GM23338 (cell line): Measurements from ENCODE around the gene MCAM. TPM values are rescaled to one million over a fixed set of nuclear protein-coding genes. Genes with fewer than 3 reads are reported as not detected.
A peak's percentile ranks its signal among the peaks of the same experiment; 100 is the strongest.

ENCODE experiments used
- ATAC-seq: fragments of 200-7000 bp; cut with Tn5 transposase; 3 replicates; pipeline ENCODE4 v1.9.1; 2020
- DNase-seq: peaks from one replicate; pipeline ENCODE4 v3.0.0-alpha.2; 2015; ENCODE audit warnings: low spot score
- H2AFZ ChIP-seq: fragments of 200-600 bp; sonication (generic); 2 replicates; pipeline ENCODE4 v1.8.0; 2016; ENCODE audit warnings: antibody characterized with exemption, mild to moderate bottlenecking, moderate library complexity
- H3F3A ChIP-seq: fragments of 200-600 bp; sonication (generic); replicated peaks from 2 replicates; pipeline ENCODE4 v1.8.0; 2017; ENCODE audit warnings: antibody characterized with exemption, mixed run types, low read depth
- H3K27ac ChIP-seq: fragments of 200-600 bp; sonication (generic); 2 replicates; pipeline ENCODE4 v1.6.1; 2016; ENCODE audit warnings: low read depth
- H3K27me3 ChIP-seq: fragments of 200-600 bp; sonication (generic); 2 replicates; pipeline ENCODE4 v1.8.0; 2016; ENCODE audit warnings: mild to moderate bottlenecking, mixed run types, moderate library complexity; ENCODE audit not compliant: insufficient read depth
- H3K36me3 ChIP-seq: fragments of 200-600 bp; sonication (generic); 2 replicates; pipeline ENCODE4 v1.8.0; 2016; ENCODE audit warnings: mild to moderate bottlenecking; ENCODE audit not compliant: insufficient read depth
- H3K4me1 ChIP-seq: fragments of 200-600 bp; sonication (generic); 2 replicates; pipeline ENCODE4 v1.8.0; 2016; ENCODE audit warnings: mild to moderate bottlenecking, moderate library complexity; ENCODE audit not compliant: insufficient read depth
- H3K4me2 ChIP-seq: fragments of 200-600 bp; sonication (generic); 2 replicates; pipeline ENCODE4 v1.7.1; 2017; ENCODE audit warnings: mixed run types
- H3K4me3 ChIP-seq: fragments of 200-600 bp; sonication (generic); 2 replicates; pipeline ENCODE4 v1.6.1; 2016; ENCODE audit warnings: mixed run types
- H3K79me2 ChIP-seq: fragments of 200-600 bp; sonication (generic); replicated peaks from 2 replicates; pipeline ENCODE4 v1.8.0; 2017; ENCODE audit warnings: mild to moderate bottlenecking; ENCODE audit not compliant: insufficient read depth
- H3K9me2 ChIP-seq: fragments of 200-600 bp; sonication (generic); 2 replicates; pipeline ENCODE4 v1.8.0; 2017; ENCODE audit not compliant: insufficient read depth
- H4K20me1 ChIP-seq: fragments of 200-600 bp; sonication (generic); replicated peaks from 2 replicates; pipeline ENCODE4 v1.8.0; 2017; ENCODE audit warnings: mild to moderate bottlenecking; ENCODE audit not compliant: insufficient read depth
- H3K27ac Mint-ChIP-seq: 2 replicates; pipeline ENCODE4 v1.8.0; 2020; ENCODE audit warnings: inconsistent platforms, mild to moderate bottlenecking, moderate library complexity, mixed read lengths
- H3K27me3 Mint-ChIP-seq: 3 replicates; pipeline ENCODE4 v1.8.0; 2022; ENCODE audit warnings: low read depth, mild to moderate bottlenecking, moderate library complexity, mixed read lengths, inconsistent platforms; ENCODE audit not compliant: insufficient read depth, poor library complexity
- H3K36me3 Mint-ChIP-seq: 3 replicates; pipeline ENCODE4 v1.8.0; 2021; ENCODE audit warnings: low read depth, mild to moderate bottlenecking, inconsistent platforms, moderate library complexity, mixed read lengths
- H3K4me1 Mint-ChIP-seq: 3 replicates; pipeline ENCODE4 v1.8.0; 2020; ENCODE audit warnings: mild to moderate bottlenecking, inconsistent platforms, mixed read lengths
- H3K4me3 Mint-ChIP-seq: 3 replicates; pipeline ENCODE4 v1.8.0; 2021; ENCODE audit warnings: moderate library complexity, mild to moderate bottlenecking, inconsistent platforms, mixed read lengths
- H3K9me3 Mint-ChIP-seq: 3 replicates; pipeline ENCODE4 v1.8.0; 2020; ENCODE audit warnings: moderate library complexity, mild to moderate bottlenecking, inconsistent platforms, mixed read lengths
- CREB1 ChIP-seq: fragments of 250-450 bp; sonication (Bioruptor Pico); IDR thresholded peaks from 2 replicates; pipeline ENCODE4 v1.5.0; 2020; ENCODE audit warnings: low read depth, mild to moderate bottlenecking, moderate library complexity
- CTCF ChIP-seq, 2 experiments: fragments of 200-600 bp in 1 of 2; sonication (generic) in 1 of 2; conservative IDR thresholded peaks; 2 replicates each; pipeline versions ENCODE4 v1.5.1 to v1.6.1; 2016 to 2017; ENCODE audit warnings: antibody characterized with exemption in 2 of 2, low read depth in 2 of 2, mild to moderate bottlenecking in 2 of 2, moderate library complexity in 1 of 2
- EZH2 ChIP-seq: fragments of 200-600 bp; sonication (generic); IDR thresholded peaks from one replicate; pipeline ENCODE4 v1.8.0; 2017; ENCODE audit warnings: antibody characterized with exemption, mild to moderate bottlenecking, low read depth; ENCODE audit not compliant: unreplicated experiment
- EZH2phosphoT487 ChIP-seq: fragments of 200-600 bp; sonication (generic); IDR thresholded peaks from one replicate; pipeline ENCODE4 v1.8.1; 2018; ENCODE audit warnings: antibody characterized with exemption; ENCODE audit not compliant: unreplicated experiment
- JUNB ChIP-seq: IDR thresholded peaks from one replicate; pipeline ENCODE4 v1.6.1; 2016; ENCODE audit warnings: antibody characterized with exemption; ENCODE audit not compliant: unreplicated experiment
- POLR2AphosphoS5 ChIP-seq: IDR thresholded peaks from 2 replicates; pipeline ENCODE4 v1.6.1; 2016; ENCODE audit warnings: antibody characterized with exemption, low read depth
- polyA plus RNA-seq: library from polyadenylated mRNA; unstranded; fragments of >200 nt; fragmentation: Nextera tagmentation; extraction: Ambion mirVana; gene quantifications from 2 replicates; pipeline ENCODE4 v1.2.1, GENCODE V29; 2016
- total RNA-seq: library from RNA; depleted of rRNA; stranded (reverse); fragments of >200 nt; shearing (Covaris generic); gene quantifications from 2 replicates; pipeline ENCODE4 v1.2.3, GENCODE V29; 2014

MCAM gene
- total and polyA plus RNA-seq, 2 experiments from 2014 or later: 8.9 to 79.5 TPM

DNA sequence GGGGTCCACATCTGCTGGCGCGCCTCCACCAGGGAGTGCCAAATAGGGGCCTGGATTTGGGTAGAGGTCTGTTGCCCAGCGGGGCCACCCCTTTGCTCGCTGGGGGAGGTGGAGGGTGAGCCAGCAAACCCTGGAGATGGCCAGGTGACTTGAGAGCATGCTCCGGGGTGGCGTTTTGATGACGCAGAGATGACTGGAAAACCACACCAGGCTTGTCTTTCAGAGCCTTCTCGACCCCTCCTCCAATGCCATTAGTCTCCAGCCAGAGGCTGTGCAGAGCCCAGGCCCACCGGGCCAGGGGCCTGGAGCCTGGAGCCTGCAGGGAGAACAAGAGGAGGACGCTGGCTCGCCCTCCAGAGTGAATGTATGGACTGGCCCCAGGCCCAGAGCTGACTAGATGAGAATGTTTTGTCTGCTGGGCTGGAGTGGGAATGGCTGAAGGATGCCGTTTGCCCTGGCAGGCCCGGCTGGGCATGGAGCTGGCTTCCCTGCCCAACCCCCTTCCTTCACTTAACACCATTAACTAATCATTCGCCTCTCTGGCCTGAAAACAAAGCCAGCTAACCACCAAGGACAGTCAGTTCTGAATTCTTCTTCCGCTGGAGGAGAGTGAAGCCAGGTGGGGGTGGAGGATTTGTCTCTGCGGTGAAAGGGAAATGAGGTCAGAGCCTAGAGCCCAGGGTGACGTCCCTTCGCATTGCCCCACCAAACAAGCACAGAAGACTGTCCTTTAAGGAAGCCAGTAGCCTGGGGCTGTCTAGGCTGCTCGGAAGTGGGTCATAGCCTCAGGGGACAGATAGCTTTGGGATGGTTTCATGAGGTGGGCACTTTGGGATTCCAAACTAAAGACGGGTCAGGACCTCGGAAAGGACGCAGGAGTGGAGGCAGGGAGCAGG, 1.6 kb upstream of the MCAM start:
- ATAC-seq (no peak), DNase-seq (peak; percentile 76)
- peaks cover 22% of the 10 kb centered on the region for H3F3A ChIP-seq
- H2AFZ ChIP-seq: peak overlapping the region; percentile 49
- Mint-ChIP-seq H3K9me3 (no peaks in the 10 kb centered on the region), H3K36me3 (peaks cover 3% of the 10 kb centered on the region; the same call in 1 of the 3 replicates), H3K27ac (peak overlapping the region; percentile 91), H3K4me1 (peaks cover 34% of the 10 kb centered on the region), H3K4me3 (peak overlapping the region; percentile 54), H3K27me3 (peaks cover 56% of the 10 kb centered on the region)
- H3K4me3 ChIP-seq: peak overlapping the region; percentile 86
- peaks cover 48% of the 10 kb centered on the region for H3K4me1 ChIP-seq
- no peaks in the 10 kb centered on the region for H3K79me2 ChIP-seq
- H3K4me2 ChIP-seq: peak overlapping the region; percentile 98
- no peaks in the 10 kb centered on the region for H3K9me2 ChIP-seq
- peak overlapping the region; percentile 26; the same call in 1 of the 2 replicates for H3K27ac ChIP-seq
- H3K36me3 ChIP-seq: no peaks in the 10 kb centered on the region
- peaks cover 7% of the 10 kb centered on the region; the same call in 1 of the 2 replicates for H4K20me1 ChIP-seq
- peaks cover 42% of the 10 kb centered on the region for H3K27me3 ChIP-seq
- TF ChIP-seq EZH2 (no peak), CREB1 (CRISPR knock-in tag) (peak; percentile 78)

- Histone ChIP-seq H2AFZ (peak overlapping the region; percentile 49), H3K9me2 (no peaks in the 10 kb centered on the region), H3K4me2 (peak overlapping the region; percentile 98), H3F3A (peaks cover 22% of the 10 kb centered on the region), H3K4me3 (peak overlapping the region; percentile 86), H3K4me1 (peaks cover 48% of the 10 kb centered on the region), H3K36me3 (no peaks in the 10 kb centered on the region), H3K27me3 (peaks cover 42% of the 10 kb centered on the region), H3K27ac (no peak overlapping the region), H3K79me2 (no peaks in the 10 kb centered on the region), H4K20me1 (peaks cover 7% of the 10 kb centered on the region; the same call in 1 of the 2 replicates)
- Mint-ChIP-seq H3K27ac (no peak overlapping the region), H3K9me3 (no peaks in the 10 kb centered on the region), H3K4me1 (peaks cover 34% of the 10 kb centered on the region), H3K27me3 (peaks cover 56% of the 10 kb centered on the region), H3K36me3 (peaks cover 3% of the 10 kb centered on the region; the same call in 1 of the 3 replicates), H3K4me3 (peak overlapping the region; percentile 54)
- no peak for TF ChIP-seq EZH2phosphoT487
- TF ChIP-seq JUNB: no peak
- ATAC-seq (peak; percentile 1), DNase-seq (no peak)
Observed at GRCh38 chr11:119317592-119318239, 786 bp upstream of the MCAM start.

- Histone ChIP-seq H4K20me1 (peaks cover 7% of the 10 kb centered on the region; the same call in 1 of the 2 replicates), H3K27ac (no peak overlapping the region), H3F3A (peaks cover 15% of the 10 kb centered on the region), H3K9me2 (no peaks in the 10 kb centered on the region), H3K36me3 (no peaks in the 10 kb centered on the region), H3K27me3 (peaks cover 42% of the 10 kb centered on the region), H2AFZ (peak overlapping the region; percentile 72), H3K4me1 (peaks cover 40% of the 10 kb centered on the region), H3K4me2 (peak overlapping the region; percentile 98), H3K79me2 (no peaks in the 10 kb centered on the region), H3K4me3 (peak overlapping the region; percentile 86)
- peaks cover 3% of the 10 kb centered on the region; the same call in 1 of the 3 replicates for H3K36me3 Mint-ChIP-seq
- no peaks in the 10 kb centered on the region for H3K9me3 Mint-ChIP-seq
- H3K4me3 Mint-ChIP-seq: peak overlapping the region; percentile 68
- H3K4me1 Mint-ChIP-seq: peaks cover 31% of the 10 kb centered on the region
- ATAC-seq (peak; percentile 0; the same call in 1 of the 3 replicates), DNase-seq (no peak)
- peaks cover 55% of the 10 kb centered on the region for H3K27me3 Mint-ChIP-seq
- no peak overlapping the region for H3K27ac Mint-ChIP-seq
- TF ChIP-seq CTCF (conservative IDR thresholded peaks at IDR 0.05; ENCODE audit: low read depth in 2 of 2): no peak
- TF ChIP-seq POLR2AphosphoS5: no peak
- TF ChIP-seq EZH2phosphoT487: no peak
- TF ChIP-seq EZH2: peak; percentile 35
Observed at GRCh38 chr11:119316016-119316728, 758 bp downstream of the MCAM start.
